Measurements from ENCODE around the gene CCDC88B. TPM values are rescaled to one million over a fixed set of nuclear protein-coding genes. Genes with fewer than 3 reads are reported as not detected.

Gene CCDC88B
- polyA plus RNA-seq, 1 experiment: 0.66 TPM

GRCh38 chr11:64390558-64390957 lies 50.6 kb downstream of the CCDC88B start:
- no peak for DNase-seq (ENCODE audit: low read depth)
- Histone ChIP-seq H3K4me3 (ENCODE audit: low read depth, low read length) (no peak overlapping the region), H3K36me3 (ENCODE audit: control insufficient read depth, insufficient read depth, low read length) (no peaks in the 10 kb centered on the region), H3K27me3 (ENCODE audit: control insufficient read depth, insufficient read depth, low read length) (peaks cover 11% of the 10 kb centered on the region)
- ChIA-PET POLR2A (no interaction called here), CTCF (interaction anchor here (2.4 kb wide), 1 partner anchor 59 kb away, joined by 8 read pairs; no protein-coding TSS in a partner anchor)
- TF ChIP-seq CTCF (IDR thresholded peaks at IDR 0.05; ENCODE audit: insufficient read depth, low read depth, low read length): no peak

- POLR2A ChIA-PET: no interaction called here
- no peak for TF ChIP-seq CTCF (IDR thresholded peaks at IDR 0.05; ENCODE audit: insufficient read depth, low read depth, low read length)
- CTCF ChIA-PET: interaction anchor here (1.4 to 2.4 kb wide), 2 partner anchors 14 to 58 kb away, joined by 8 read pairs; no protein-coding TSS in a partner anchor
- H3K4me3 ChIP-seq (ENCODE audit: low read depth, low read length): no peak overlapping the region
- peaks cover 12% of the 10 kb centered on the region for H3K27me3 ChIP-seq (ENCODE audit: control insufficient read depth, insufficient read depth, low read length)
- H3K36me3 ChIP-seq (ENCODE audit: control insufficient read depth, insufficient read depth, low read length): no peaks in the 10 kb centered on the region
- no peak for DNase-seq (ENCODE audit: low read depth)
Measured at GRCh38 chr11:64391839-64392238, 51.8 kb downstream of the CCDC88B start.

GRCh38 chr11:64395545-64396078 lies 55.6 kb downstream of the CCDC88B start:
- no peak for DNase-seq (ENCODE audit: low read depth)
- Histone ChIP-seq H3K27me3 (ENCODE audit: control insufficient read depth, insufficient read depth, low read length) (peaks cover 3% of the 10 kb centered on the region; the same call in 1 of the 2 replicates), H3K4me3 (ENCODE audit: low read depth, low read length) (no peak overlapping the region), H3K36me3 (ENCODE audit: control insufficient read depth, insufficient read depth, low read length) (no peaks in the 10 kb centered on the region)
- no peak for TF ChIP-seq CTCF (IDR thresholded peaks at IDR 0.05; ENCODE audit: insufficient read depth, low read depth, low read length)
- CTCF ChIA-PET: interaction anchor here (1.4 to 2.2 kb wide), 2 partner anchors 11 to 54 kb away, joined by 6 read pairs; no protein-coding TSS in a partner anchor
- POLR2A ChIA-PET: no interaction called here

- CTCF ChIA-PET: interaction anchor here (0.6 to 2.2 kb wide), 3 partner anchors 11 to 192 kb away, joined by 3 to 6 read pairs (median 6); no protein-coding TSS in a partner anchor
- POLR2A ChIA-PET: no interaction called here
- TF ChIP-seq CTCF (IDR thresholded peaks at IDR 0.05; ENCODE audit: insufficient read depth, low read depth, low read length): no peak
Measured at GRCh38 chr11:64396079-64396591, 56.1 kb downstream of the CCDC88B start.

GRCh38 chr11:64400102-64400501 lies 60.1 kb downstream of the CCDC88B start:
- DNase-seq (ENCODE audit: low read depth): no peak
- POLR2A ChIA-PET: no interaction called here

More at GRCh38 chr11:64396079-64396591, 56.1 kb downstream of the CCDC88B start:
- Histone ChIP-seq H3K36me3 (ENCODE audit: control insufficient read depth, insufficient read depth, low read length) (no peaks in the 10 kb centered on the region), H3K4me3 (ENCODE audit: low read depth, low read length) (no peak overlapping the region), H3K27me3 (ENCODE audit: control insufficient read depth, insufficient read depth, low read length) (peaks cover 2% of the 10 kb centered on the region; the same call in 1 of the 2 replicates)
- no peak for DNase-seq (ENCODE audit: low read depth)

More at GRCh38 chr11:64400102-64400501, 60.1 kb downstream of the CCDC88B start:
- H3K27me3 ChIP-seq (ENCODE audit: control insufficient read depth, insufficient read depth, low read length): peaks cover 5% of the 10 kb centered on the region
- no peaks in the 10 kb centered on the region for H3K36me3 ChIP-seq (ENCODE audit: control insufficient read depth, insufficient read depth, low read length)
- CTCF ChIA-PET: interaction anchor here (2.2 kb wide), 1 partner anchor 49 kb away, joined by 5 read pairs; no protein-coding TSS in a partner anchor
- H3K4me3 ChIP-seq (ENCODE audit: low read depth, low read length): no peak overlapping the region
- no peak for TF ChIP-seq CTCF (IDR thresholded peaks at IDR 0.05; ENCODE audit: insufficient read depth, low read depth, low read length)

Measured in BJ (cell line).